ENCODE data around the gene ATOX1. TPM values are rescaled to one million over a fixed set of nuclear protein-coding genes. Genes with fewer than 3 reads are reported as not detected.

The ATOX1 gene
- total and polyA plus RNA-seq, 2 experiments from 2014 or later, result 118 to 134 TPM

- no peak for ATAC-seq
- no peak for TF ChIP-seq ETS1 (IDR thresholded peaks at IDR 0.05)
- TF ChIP-seq NANOG (IDR thresholded peaks at IDR 0.05; ENCODE audit: borderline replicate concordance), result no peak
- TF ChIP-seq JUNB (IDR thresholded peaks at IDR 0.05; ENCODE audit: unreplicated experiment), result no peak
- TF ChIP-seq EZH2 (IDR thresholded peaks at IDR 0.05; ENCODE audit: low read depth, unreplicated experiment), result no peak
- TF ChIP-seq REST (IDR thresholded peaks at IDR 0.05; ENCODE audit: unreplicated experiment), result no peak
- no peak for TF ChIP-seq CREB1 (CRISPR knock-in tag; IDR thresholded peaks at IDR 0.05; ENCODE audit: low read depth)
- TF ChIP-seq POLR2AphosphoS5 (IDR thresholded peaks at IDR 0.05; ENCODE audit: low read depth), result no peak
- no peak for TF ChIP-seq ZNF462 (CRISPR knock-in tag; IDR thresholded peaks at IDR 0.05)
- no peak for TF ChIP-seq EZH2phosphoT487 (IDR thresholded peaks at IDR 0.05; ENCODE audit: unreplicated experiment)
- no peak for TF ChIP-seq CTCF (conservative IDR thresholded peaks at IDR 0.05; ENCODE audit: low read depth in 2 of 2)
- TF ChIP-seq ZNF331 (CRISPR knock-in tag; IDR thresholded peaks at IDR 0.05; ENCODE audit: low read depth), result no peak
- Histone ChIP-seq H3K4me2 (no peak overlapping the region), H3K36me3 (ENCODE audit: insufficient read depth) (no peaks in the 10 kb centered on the region), H3K9me2 (ENCODE audit: insufficient read depth) (no peaks in the 10 kb centered on the region), H3K4me1 (ENCODE audit: insufficient read depth) (peaks cover 11% of the 10 kb centered on the region), H3K79me2 (replicated peaks; ENCODE audit: insufficient read depth) (no peaks in the 10 kb centered on the region), H3K4me3 (no peak overlapping the region), H3F3A (replicated peaks; ENCODE audit: low read depth) (no peaks in the 10 kb centered on the region), H3K27me3 (ENCODE audit: insufficient read depth) (no peaks in the 10 kb centered on the region), H4K20me1 (replicated peaks; ENCODE audit: insufficient read depth) (no peaks in the 10 kb centered on the region), H3K27ac (ENCODE audit: low read depth) (no peak overlapping the region), H2AFZ (no peak overlapping the region)
- no peak for DNase-seq (ENCODE audit: low spot score)
- Mint-ChIP-seq H3K27ac (no peak overlapping the region), H3K9me3 (no peaks in the 10 kb centered on the region), H3K27me3 (ENCODE audit: insufficient read depth, low read depth, poor library complexity) (peaks cover 12% of the 10 kb centered on the region), H3K4me3 (no peak overlapping the region), H3K36me3 (ENCODE audit: low read depth) (no peaks in the 10 kb centered on the region; the same call in 2 of the 3 replicates), H3K4me1 (peaks cover 21% of the 10 kb centered on the region)
These were observed 21.0 kb downstream of the ATOX1 start for GRCh38 chr5:151737431-151737830.

All from GM23338 (cell line).